GM12878 (cell line): ENCODE data around the gene DLG2. TPM values are rescaled to one million over a fixed set of nuclear protein-coding genes. Genes with fewer than 3 reads are reported as not detected.

Experiments used
- ATAC-seq: fragments of 200-7000 bp; cut with Tn5 transposase; 3 replicates; pipeline ENCODE4 v1.9.1; 2020; ENCODE audit warnings: mild to moderate bottlenecking, moderate library complexity
- BruUV-seq: library from RNA; stranded (reverse); fragments of 400-500 nt; replicated peaks from 2 replicates; lab custom pipeline; 2021; lab: Mats Ljungman, UMichigan
- CTCF ChIA-PET: fragments of 300-600 bp; sonication (Branson Sonifier 250); formaldehyde crosslinking; extraction: SDS; loops from one replicate; lab custom pipeline; 2021; ENCODE audit warnings: inconsistent platforms; lab: Yijun Ruan, JAX
- POLR2A ChIA-PET: fragments of 350-600 bp; formaldehyde crosslinking; extraction: SDS; loops from one replicate; lab custom pipeline; 2021; ENCODE audit warnings: inconsistent platforms; lab: Charles Lee
- RAD21 ChIA-PET: fragments of 300-600 bp; sonication (Branson Sonifier 250); formaldehyde crosslinking; loops from one replicate; lab custom pipeline; 2023; ENCODE audit warnings: antibody characterized with exemption; ENCODE audit not compliant: unreplicated experiment; lab: Charles Lee
- SMC1A ChIA-PET: fragments of 300-600 bp; sonication (Branson Sonifier 250); formaldehyde crosslinking; loops from one replicate; lab custom pipeline; 2023; ENCODE audit not compliant: unreplicated experiment, uncharacterized antibody; lab: Charles Lee
- DNase-seq: peaks from one replicate; pipeline ENCODE4 v3.0.0-alpha.2; 2011; ENCODE audit warnings: low read depth, low spot score
- FAIRE-seq: peaks from 3 replicates; lab custom pipeline; 2011; peaks lifted over from hg19 to GRCh38; lab: Jason Lieb, UNC
- H2AFZ ChIP-seq: 2 replicates; pipeline ENCODE4 v1.6.0; 2011; ENCODE audit warnings: low read depth, low read length, control low read depth; ENCODE audit not compliant: control insufficient read depth
- H3K27ac ChIP-seq: 2 replicates; pipeline ENCODE4 v1.5.1; 2011; ENCODE audit warnings: control low read depth; ENCODE audit not compliant: control insufficient read depth, insufficient read depth
- H3K27me3 ChIP-seq, 2 experiments: replicated peaks in 1 of 2; 2 replicates each; pipeline versions ENCODE4 v1.6.0 to v1.6.1; 2011; ENCODE audit warnings: low read length in 1 of 2; ENCODE audit not compliant: control insufficient read depth in 2 of 2, insufficient read depth in 2 of 2
- H3K36me3 ChIP-seq, 2 experiments: 2 replicates each; pipeline ENCODE4 v1.5.1; 2011; ENCODE audit warnings: low read length in 1 of 2; ENCODE audit not compliant: control insufficient read depth in 2 of 2, insufficient read depth in 2 of 2
- H3K4me1 ChIP-seq: 2 replicates; pipeline ENCODE4 v1.6.1; 2011; ENCODE audit warnings: mild to moderate bottlenecking, low read length, moderate library complexity, mixed read lengths; ENCODE audit not compliant: control insufficient read depth, insufficient read depth
- H3K4me2 ChIP-seq: 2 replicates; pipeline ENCODE4 v1.6.0; 2011; ENCODE audit warnings: control low read depth; ENCODE audit not compliant: control insufficient read depth, insufficient read depth
- H3K4me3 ChIP-seq: fragments of 200-600 bp; sonication (generic); 2 replicates; pipeline ENCODE4 v1.5.1; 2016
- H3K79me2 ChIP-seq: 2 replicates; pipeline ENCODE4 v1.6.0; 2011; ENCODE audit warnings: low read length; ENCODE audit not compliant: control insufficient read depth, insufficient read depth
- H3K9ac ChIP-seq: 2 replicates; pipeline ENCODE4 v1.8.0; 2011; ENCODE audit warnings: low read length, control low read depth, mixed read lengths; ENCODE audit not compliant: control insufficient read depth, insufficient read depth
- H3K9me3 ChIP-seq: replicated peaks from 3 replicates; pipeline ENCODE4 v1.5.1; 2011; ENCODE audit warnings: mild to moderate bottlenecking, low read length; ENCODE audit not compliant: control insufficient read depth, insufficient read depth
- H4K20me1 ChIP-seq: 2 replicates; pipeline ENCODE4 v1.6.0; 2011; ENCODE audit not compliant: control insufficient read depth, insufficient read depth
- CBFB ChIP-seq: IDR thresholded peaks from 2 replicates; pipeline ENCODE4 v1.6.1; 2016; ENCODE audit warnings: antibody characterized with exemption, low read depth
- CEBPB ChIP-seq, 2 experiments: fragments of 150-350 bp in 1 of 2; IDR thresholded peaks; 2 replicates each; pipeline ENCODE4 v1.6.1; 2012 to 2014; ENCODE audit warnings: low read depth in 2 of 2, low read length in 2 of 2, borderline replicate concordance in 1 of 2, inconsistent platforms in 1 of 2
- DPF2 ChIP-seq: fragments of 450-650 bp; IDR thresholded peaks from 2 replicates; pipeline ENCODE4 v1.6.1; 2017; ENCODE audit warnings: mild to moderate bottlenecking
- FOXK2 ChIP-seq: fragments of 450-650 bp; IDR thresholded peaks from 2 replicates; pipeline ENCODE4 v1.6.1; 2017; ENCODE audit warnings: mild to moderate bottlenecking, moderate library complexity
- KLF5 ChIP-seq: fragments of 450-650 bp; IDR thresholded peaks from 2 replicates; pipeline ENCODE4 v1.6.1; 2014; ENCODE audit warnings: mild to moderate bottlenecking; ENCODE audit not compliant: partially characterized antibody
- MAX ChIP-seq: IDR thresholded peaks from 2 replicates; pipeline ENCODE4 v1.6.1; 2012; ENCODE audit warnings: low read depth, low read length, improper control_type of control experiment
- NR2C1 ChIP-seq: fragments of 450-650 bp; IDR thresholded peaks from 2 replicates; pipeline ENCODE4 v1.6.1; 2017; ENCODE audit warnings: antibody characterized with exemption, mild to moderate bottlenecking, moderate library complexity
- PAX5 ChIP-seq: IDR thresholded peaks from 2 replicates; pipeline ENCODE4 v1.6.1; 2011; ENCODE audit warnings: low read depth, low read length, borderline replicate concordance
- SREBF1 ChIP-seq: IDR thresholded peaks from 2 replicates; pipeline ENCODE4 v1.6.1; 2012; ENCODE audit warnings: mild to moderate bottlenecking, low read length
- SUPT20H ChIP-seq: IDR thresholded peaks from 2 replicates; pipeline ENCODE4 v1.6.1; 2011; ENCODE audit warnings: low read depth, mild to moderate bottlenecking, low read length, moderate library complexity, borderline replicate concordance; ENCODE audit not compliant: control insufficient read depth
- WRNIP1 ChIP-seq: IDR thresholded peaks from 2 replicates; pipeline ENCODE4 v1.6.1; 2011; ENCODE audit warnings: low read depth, low read length, improper control_type of control experiment, borderline replicate concordance
- ZNF274 ChIP-seq: IDR thresholded peaks from one replicate; pipeline ENCODE4 v1.8.0; 2011; ENCODE audit not compliant: insufficient read length, insufficient read depth
- ZNF687 ChIP-seq: fragments of 450-650 bp; IDR thresholded peaks from 2 replicates; pipeline ENCODE4 v1.6.1; 2017; ENCODE audit warnings: mild to moderate bottlenecking, moderate library complexity
- WGBS: methylation state at CpG from one replicate; pipeline ENCODE4 v1.1.6; 2016; ENCODE audit warnings: low lambda C conversion rate; ENCODE audit not compliant: insufficient replicate concordance, insufficient coverage; ENCODE audit errors: missing lambda C conversion rate; 5-methylcytosine and 5-hydroxymethylcytosine counted together
- in situ Hi-C: fragments of 300-500 bp; cut with MboI; formaldehyde crosslinking; loops from 9 replicates; pipeline ENCODE4 v1.14.3; 2018; ENCODE audit warnings: mixed read lengths
- intact Hi-C: fragments of 100-400 bp; cut with micrococcal nuclease; formaldehyde crosslinking; loops from one replicate; pipeline ENCODE4 v1.14.2; 2022; ENCODE audit not compliant: unreplicated experiment
- polyA plus RNA-seq, 11 experiments: library from polyadenylated mRNA; depleted of rRNA in 4 of 11; unstranded in 6 of 11; stranded (reverse) in 5 of 11; fragments of >200 nt; fragmentation: Nextera tagmentation in 4 of 11; fragmentation: Illumina TruSeq in 1 of 11; extraction: Ambion mirVana in 4 of 11; extraction: Trizol in 1 of 11; gene quantifications; 1 replicate in 1 of 11; 2 replicates in 10 of 11; pipeline versions ENCODE4 v1.2.1 to v1.2.3, GENCODE V29; 2011 to 2016; ENCODE audit warnings: inconsistent platforms in 2 of 11, missing spikeins in 2 of 11, low read depth in 1 of 11
- total RNA-seq, 4 experiments: library from RNA; depleted of rRNA in 3 of 4; stranded (reverse); fragments of >200 nt in 3 of 4; fragmentation: Illumina TruSeq in 1 of 4; extraction: Trizol in 1 of 4; gene quantifications; 2 replicates each; pipeline versions ENCODE4 v1.2.1 to v1.2.3, GENCODE V29; 2013 to 2021

The DLG2 gene
- total and polyA plus RNA-seq, 10 of the 15 experiments (the other 5 are each of a cell fraction or from before 2014, with no cell fraction given) = 0.09 to 0.98 (median 0.35) TPM

GRCh38 chr11:84383576-84383975 lies 1243.6 kb downstream of the DLG2 start:
- CTCF ChIA-PET = interaction anchor here (0.6 to 3.9 kb wide), 11 partner anchors 8 to 547 kb away, joined by 3 to 12 read pairs (median 5); no protein-coding TSS in a partner anchor
- Histone ChIP-seq H3K27ac (no peak overlapping the region), H4K20me1 (no peaks in the 10 kb centered on the region), H3K9ac (no peak overlapping the region), H3K36me3 (no peaks in the 10 kb centered on the region), H3K79me2 (no peaks in the 10 kb centered on the region), H3K27me3 (no peaks in the 10 kb centered on the region), H3K4me1 (no peaks in the 10 kb centered on the region), H3K9me3 (no peaks in the 10 kb centered on the region), H3K4me3 (no peak overlapping the region), H3K4me2 (no peak overlapping the region), H2AFZ (no peak overlapping the region)
- POLR2A ChIA-PET = no interaction called here
- in situ Hi-C loops = no loop called here
- SMC1A ChIA-PET = interaction anchor here (0.8 to 1.0 kb wide), 3 partner anchors 11 to 177 kb away, joined by 3 to 5 read pairs (median 3); no protein-coding TSS in a partner anchor
- FAIRE-seq (no peak), ATAC-seq (no peak), DNase-seq (no peak)
- intact Hi-C loops = loop anchor here (10.0 kb wide), 1 partner anchor 181 kb away; no protein-coding TSS in a partner anchor
- RAD21 ChIA-PET = interaction anchor here (0.7 to 1.3 kb wide), 3 partner anchors 122 to 547 kb away, joined by 3 to 4 read pairs (median 3); no protein-coding TSS in a partner anchor
- TF ChIP-seq ZNF687 (no peak), KLF5 (no peak), NR2C1 (no peak), DPF2 (no peak), PAX5 (no peak), SUPT20H (no peak), FOXK2 (no peak), WRNIP1 (no peak), ZNF274 (no peak), MAX (no peak), CBFB (no peak), SREBF1 (no peak), CEBPB (IDR thresholded peaks at IDR 0.05; ENCODE audit: borderline replicate concordance in 1 of 2, low read depth in 2 of 2, low read length in 2 of 2) (no peak)
- WGBS = 57% methylated on average over 2 of the region's 2 CpGs
- no TSS peak for BruUV-seq
